ENCODE data around the gene AGAP3. TPM values are rescaled to one million over a fixed set of nuclear protein-coding genes. Genes with fewer than 3 reads are reported as not detected.

The AGAP3 gene
- total RNA-seq, 2 donors from 2014 or later, result 26.9 to 28.4 TPM

DNA sequence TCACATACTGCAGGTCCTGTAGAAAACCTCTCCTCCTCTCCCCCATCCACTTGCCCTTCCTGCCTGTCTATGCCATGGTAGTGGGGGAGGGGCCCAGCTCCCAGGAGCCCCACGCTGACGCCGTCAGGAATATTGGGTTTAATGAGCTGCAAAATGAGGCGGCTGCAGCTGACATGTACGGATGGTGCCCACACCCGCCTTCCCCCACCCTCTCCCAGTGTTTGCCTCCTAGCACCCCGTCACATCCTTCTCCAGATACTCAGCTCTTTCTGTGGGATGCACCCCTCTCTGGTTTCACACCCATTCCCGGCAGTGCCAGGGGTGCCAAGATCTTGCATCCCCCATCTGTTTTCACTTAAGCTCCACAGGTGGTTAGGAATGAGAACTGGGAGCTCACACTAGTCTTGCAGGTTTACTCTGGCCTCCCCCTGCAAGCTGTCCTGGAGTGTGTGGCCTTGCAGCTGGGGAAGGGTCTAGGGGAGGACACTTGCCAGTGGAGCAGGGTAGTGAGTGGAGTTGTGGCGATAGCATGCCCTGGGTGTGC is 55.1 kb downstream of the AGAP3 start:
- ATAC-seq (replicated peaks in 1 of 2) (no peak), DNase-seq (no peak)
- H3K27me3 Mint-ChIP-seq (ENCODE audit: low read depth), result no peaks in the 10 kb centered on the region
- no peak overlapping the region for H3K4me3 Mint-ChIP-seq
- H3K36me3 Mint-ChIP-seq (ENCODE audit: insufficient read depth in 2 of 2), result no peaks in the 10 kb centered on the region
- H3K9me3 Mint-ChIP-seq, result no peaks in the 10 kb centered on the region
- no peak overlapping the region for H3K27ac Mint-ChIP-seq
- H3K4me1 Mint-ChIP-seq (ENCODE audit: low read depth), result no peaks in the 10 kb centered on the region

DNA sequence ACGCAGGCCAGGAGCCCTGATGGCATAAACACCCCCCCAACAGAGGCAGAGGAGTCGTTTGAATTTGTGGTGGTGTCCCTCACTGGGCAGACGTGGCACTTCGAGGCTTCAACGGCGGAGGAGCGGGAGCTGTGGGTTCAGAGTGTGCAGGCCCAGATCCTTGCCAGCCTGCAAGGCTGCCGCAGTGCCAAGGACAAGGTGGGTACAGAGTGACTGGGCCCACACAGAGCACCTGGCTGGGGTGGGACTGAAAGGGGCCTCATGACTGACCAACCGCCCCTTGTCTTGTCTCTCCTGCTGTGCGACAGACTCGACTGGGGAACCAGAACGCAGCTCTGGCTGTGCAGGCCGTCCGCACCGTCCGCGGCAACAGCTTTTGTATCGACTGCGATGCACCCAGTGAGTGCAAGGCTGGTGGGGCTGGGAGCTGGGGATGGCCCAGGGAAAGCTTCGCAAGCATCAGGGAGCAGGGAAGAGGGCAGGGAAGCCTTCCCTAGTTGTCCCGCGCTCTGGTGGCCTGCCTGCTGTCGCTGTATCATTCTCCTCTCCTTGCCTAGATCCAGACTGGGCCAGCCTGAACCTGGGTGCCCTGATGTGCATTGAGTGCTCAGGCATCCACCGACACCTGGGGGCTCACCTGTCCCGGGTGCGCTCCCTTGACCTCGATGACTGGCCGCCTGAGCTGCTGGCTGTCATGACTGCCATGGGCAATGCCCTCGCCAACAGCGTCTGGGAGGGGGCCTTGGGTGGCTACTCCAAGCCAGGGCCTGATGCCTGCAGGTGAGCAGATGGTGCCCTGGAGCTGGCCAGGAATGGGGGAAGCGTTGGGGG is 55.8 kb downstream of the AGAP3 start:
- no peaks in the 10 kb centered on the region for H3K36me3 Mint-ChIP-seq (ENCODE audit: insufficient read depth in 2 of 2)
- no peaks in the 10 kb centered on the region for H3K4me1 Mint-ChIP-seq (ENCODE audit: low read depth)
- H3K27ac Mint-ChIP-seq, result no peak overlapping the region
- no peaks in the 10 kb centered on the region for H3K9me3 Mint-ChIP-seq
- DNase-seq (no peak), ATAC-seq (replicated peaks in 1 of 2) (no peak)
- H3K4me3 Mint-ChIP-seq, result no peak overlapping the region
- peaks cover 4% of the 10 kb centered on the region for H3K27me3 Mint-ChIP-seq (ENCODE audit: low read depth)

- Mint-ChIP-seq H3K4me1 (ENCODE audit: low read depth) (no peaks in the 10 kb centered on the region), H3K27me3 (ENCODE audit: low read depth) (peaks cover 10% of the 10 kb centered on the region), H3K27ac (no peak overlapping the region), H3K9me3 (no peaks in the 10 kb centered on the region), H3K36me3 (ENCODE audit: insufficient read depth in 2 of 2) (no peaks in the 10 kb centered on the region), H3K4me3 (no peak overlapping the region)
- no peak for DNase-seq
- no peak for ATAC-seq (replicated peaks in 1 of 2)
Observed at GRCh38 chr7:151142686-151143040, 56.4 kb downstream of the AGAP3 start.

GRCh38 chr7:151143261-151144015 is 57.2 kb downstream of the AGAP3 start:
- DNase-seq (no peak), ATAC-seq (replicated peaks in 1 of 2) (no peak)
- H3K4me3 Mint-ChIP-seq, result no peak overlapping the region
- peaks cover 12% of the 10 kb centered on the region for H3K27me3 Mint-ChIP-seq (ENCODE audit: low read depth)
- no peaks in the 10 kb centered on the region for H3K36me3 Mint-ChIP-seq (ENCODE audit: insufficient read depth in 2 of 2)
- H3K4me1 Mint-ChIP-seq (ENCODE audit: low read depth), result no peaks in the 10 kb centered on the region
- no peak overlapping the region for H3K27ac Mint-ChIP-seq
- H3K9me3 Mint-ChIP-seq, result no peaks in the 10 kb centered on the region

GRCh38 chr7:151144387-151144786 is 58.1 kb downstream of the AGAP3 start:
- no peak for DNase-seq
- no peak for ATAC-seq (replicated peaks in 1 of 2)
- Mint-ChIP-seq H3K27me3 (ENCODE audit: low read depth) (peaks cover 12% of the 10 kb centered on the region), H3K4me1 (ENCODE audit: low read depth) (no peaks in the 10 kb centered on the region), H3K9me3 (no peaks in the 10 kb centered on the region), H3K36me3 (ENCODE audit: insufficient read depth in 2 of 2) (no peaks in the 10 kb centered on the region), H3K27ac (no peak overlapping the region), H3K4me3 (no peak overlapping the region)

DNA sequence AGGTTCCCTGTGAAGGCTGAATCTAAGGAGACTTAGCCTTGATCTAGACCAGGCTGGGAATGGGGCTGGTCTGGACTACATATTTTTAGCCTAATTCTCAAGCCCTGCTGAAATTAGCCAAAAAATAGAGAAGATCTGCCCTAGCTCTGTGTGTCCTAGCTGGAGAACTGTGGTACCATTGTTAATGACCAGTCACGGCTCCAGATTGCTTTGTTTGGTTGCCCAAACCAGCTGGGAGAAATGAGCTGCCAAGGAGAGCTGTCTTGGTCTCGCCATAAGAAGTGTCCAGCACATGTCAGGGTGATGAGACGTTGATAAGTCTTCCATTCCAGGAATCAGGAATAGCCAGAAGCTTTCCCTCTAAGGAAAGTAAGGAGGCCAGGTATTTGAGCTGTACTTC is 60.5 kb downstream of the AGAP3 start:
- ATAC-seq (replicated peaks in 1 of 2), result no peak
- Mint-ChIP-seq H3K9me3 (no peaks in the 10 kb centered on the region), H3K27ac (no peak overlapping the region), H3K36me3 (ENCODE audit: insufficient read depth in 2 of 2) (no peaks in the 10 kb centered on the region), H3K27me3 (ENCODE audit: low read depth) (peaks cover 12% of the 10 kb centered on the region), H3K4me3 (no peak overlapping the region), H3K4me1 (ENCODE audit: low read depth) (no peaks in the 10 kb centered on the region)
- no peak for DNase-seq

GRCh38 chr7:151148319-151149259 is 62.3 kb downstream of the AGAP3 start:
- no peak for DNase-seq
- H3K27me3 Mint-ChIP-seq (ENCODE audit: low read depth), result peaks cover 12% of the 10 kb centered on the region
- H3K9me3 Mint-ChIP-seq, result no peaks in the 10 kb centered on the region
- H3K27ac Mint-ChIP-seq, result no peak overlapping the region
- no peaks in the 10 kb centered on the region for H3K36me3 Mint-ChIP-seq (ENCODE audit: insufficient read depth in 2 of 2)
- no peak overlapping the region for H3K4me3 Mint-ChIP-seq
- no peak for ATAC-seq (replicated peaks in 1 of 2)
- H3K4me1 Mint-ChIP-seq (ENCODE audit: low read depth), result no peaks in the 10 kb centered on the region

DNA sequence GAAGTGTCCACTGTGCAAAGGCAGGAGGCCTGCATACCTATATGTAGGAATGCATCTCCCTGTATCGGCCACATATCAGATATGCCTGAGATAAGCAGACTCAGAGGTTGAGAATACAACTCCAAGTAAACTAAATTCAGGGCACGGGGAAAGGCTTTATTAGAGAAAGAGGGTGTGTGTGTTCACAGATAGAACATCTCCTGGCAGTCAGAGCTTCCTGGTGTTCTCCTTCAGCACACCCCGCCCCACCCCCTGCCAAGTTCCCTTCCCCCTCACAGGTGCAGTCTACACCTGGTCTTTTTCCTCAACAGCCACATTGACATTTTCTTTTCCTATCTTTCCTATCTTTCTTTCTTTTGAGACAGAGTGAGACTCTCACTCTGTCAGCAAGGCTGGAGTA is 64.1 kb downstream of the AGAP3 start:
- Mint-ChIP-seq H3K9me3 (no peaks in the 10 kb centered on the region), H3K27me3 (ENCODE audit: low read depth) (peaks cover 22% of the 10 kb centered on the region), H3K36me3 (ENCODE audit: insufficient read depth in 2 of 2) (no peaks in the 10 kb centered on the region), H3K27ac (no peak overlapping the region), H3K4me3 (no peak overlapping the region), H3K4me1 (ENCODE audit: low read depth) (no peaks in the 10 kb centered on the region)
- no peak for ATAC-seq (replicated peaks in 1 of 2)
- no peak for DNase-seq

- Mint-ChIP-seq H3K27ac (no peak overlapping the region), H3K36me3 (ENCODE audit: insufficient read depth in 2 of 2) (no peaks in the 10 kb centered on the region), H3K4me1 (ENCODE audit: low read depth) (no peaks in the 10 kb centered on the region), H3K9me3 (no peaks in the 10 kb centered on the region), H3K4me3 (no peak overlapping the region), H3K27me3 (ENCODE audit: low read depth) (peaks cover 16% of the 10 kb centered on the region)
- DNase-seq (no peak), ATAC-seq (replicated peaks in 1 of 2) (no peak)
Observed at GRCh38 chr7:151152643-151153513, 66.6 kb downstream of the AGAP3 start.

DNA sequence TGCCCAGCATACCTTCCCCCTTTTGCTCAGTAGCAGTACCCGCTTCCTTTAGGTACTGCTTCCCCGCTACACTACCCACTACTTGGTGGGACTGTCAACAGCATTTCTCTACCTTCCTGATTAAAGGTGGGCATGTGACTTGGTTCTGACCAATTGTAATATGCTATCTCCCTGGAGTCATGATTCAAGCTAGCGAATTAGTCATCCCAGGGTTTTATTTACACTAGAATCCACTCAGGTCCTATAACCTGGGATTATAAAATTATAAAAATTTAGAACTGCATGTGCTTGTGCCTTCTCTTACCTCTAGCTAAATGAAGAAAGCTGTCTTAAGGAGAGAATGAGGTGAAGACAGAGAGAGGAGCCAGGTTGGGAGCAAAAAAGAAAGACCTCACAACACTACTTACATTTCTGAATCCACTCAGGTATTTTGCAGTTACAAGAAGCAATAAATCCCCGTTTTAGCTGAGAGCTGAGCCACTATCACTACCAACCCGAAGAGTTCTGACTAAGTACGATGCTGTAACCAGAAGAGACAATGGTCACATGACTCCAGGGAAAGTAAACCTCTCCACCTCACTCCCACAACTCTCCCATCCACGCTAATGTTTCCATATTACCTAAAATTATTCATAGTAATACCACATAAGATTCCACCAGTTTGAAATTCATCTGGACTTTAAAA is 71.5 kb downstream of the AGAP3 start:
- Mint-ChIP-seq H3K4me3 (no peak overlapping the region), H3K36me3 (ENCODE audit: insufficient read depth in 2 of 2) (no peaks in the 10 kb centered on the region), H3K27me3 (ENCODE audit: low read depth) (peaks cover 16% of the 10 kb centered on the region), H3K4me1 (ENCODE audit: low read depth) (no peaks in the 10 kb centered on the region), H3K9me3 (no peaks in the 10 kb centered on the region), H3K27ac (no peak overlapping the region)
- DNase-seq (no peak), ATAC-seq (replicated peaks in 1 of 2) (no peak)

DNA sequence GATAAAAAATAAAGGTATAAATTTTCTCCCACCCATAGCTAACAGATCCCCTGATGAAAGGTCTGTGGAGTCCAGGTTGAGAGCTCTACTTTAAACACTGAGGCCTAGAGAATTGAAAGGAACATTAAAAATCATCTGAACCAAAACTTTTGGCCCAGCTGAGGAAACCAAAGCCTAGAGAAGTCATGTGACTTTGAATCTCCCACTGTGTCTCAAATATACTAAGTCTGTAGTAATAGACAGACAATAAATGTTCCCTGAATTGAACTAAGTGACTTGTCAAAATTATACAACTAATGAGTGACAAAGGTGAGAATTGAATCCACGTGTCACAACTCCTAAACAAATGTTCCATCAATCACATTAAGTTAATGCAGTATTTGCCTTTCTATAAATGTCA is 75.5 kb downstream of the AGAP3 start:
- Mint-ChIP-seq H3K27me3 (ENCODE audit: low read depth) (peaks cover 8% of the 10 kb centered on the region), H3K4me3 (no peak overlapping the region), H3K4me1 (ENCODE audit: low read depth) (no peaks in the 10 kb centered on the region), H3K9me3 (no peaks in the 10 kb centered on the region), H3K36me3 (ENCODE audit: insufficient read depth in 2 of 2) (no peaks in the 10 kb centered on the region), H3K27ac (no peak overlapping the region)
- ATAC-seq (replicated peaks in 1 of 2) (no peak), DNase-seq (no peak)
